UCSD-AML1 (cell line): ENCODE results near the gene TRIO.

ENCODE experiments used
- DNase-seq: peaks from one replicate; lab custom pipeline; 2025; ENCODE audit not compliant: unreplicated experiment; lab: John Stamatoyannopoulos, UW

The TRIO gene

GRCh38 chr5:14240359-14240758 is 97.2 kb downstream of the TRIO start:
- DNase-seq = no peak

GRCh38 chr5:14241141-14241540 is 98.0 kb downstream of the TRIO start:
- no peak for DNase-seq

GRCh38 chr5:14242447-14242846 is 99.3 kb downstream of the TRIO start:
- no peak for DNase-seq

GRCh38 chr5:14242871-14243383 is 99.8 kb downstream of the TRIO start:
- DNase-seq = no peak

GRCh38 chr5:14243766-14244165 is 100.6 kb downstream of the TRIO start:
- no peak for DNase-seq

GRCh38 chr5:14244721-14245120 is 101.6 kb downstream of the TRIO start:
- DNase-seq = no peak

- DNase-seq = no peak
These were observed 102.2 kb downstream of the TRIO start for GRCh38 chr5:14245132-14245925.

- no peak for DNase-seq
These were observed 103.4 kb downstream of the TRIO start for GRCh38 chr5:14246350-14247053.

- DNase-seq = no peak
These were observed 103.9 kb downstream of the TRIO start for GRCh38 chr5:14247054-14247386.

- no peak for DNase-seq
These were observed 106.3 kb downstream of the TRIO start for GRCh38 chr5:14249258-14250082.

- DNase-seq = no peak
These were observed 107.0 kb downstream of the TRIO start for GRCh38 chr5:14250084-14250695.

- DNase-seq = no peak
These were observed 107.9 kb downstream of the TRIO start for GRCh38 chr5:14250748-14251701.

- DNase-seq = no peak
These were observed 108.6 kb downstream of the TRIO start for GRCh38 chr5:14251733-14252132.

GRCh38 chr5:14252793-14253192 is 109.7 kb downstream of the TRIO start:
- no peak for DNase-seq

GRCh38 chr5:14254686-14255085 is 111.5 kb downstream of the TRIO start:
- DNase-seq = no peak

GRCh38 chr5:14256026-14256690 is 113.0 kb downstream of the TRIO start:
- no peak for DNase-seq

GRCh38 chr5:14256756-14257393 is 113.7 kb downstream of the TRIO start:
- DNase-seq = no peak

GRCh38 chr5:14257995-14258403 is 114.9 kb downstream of the TRIO start:
- no peak for DNase-seq

- no peak for DNase-seq
These were observed 115.7 kb downstream of the TRIO start for GRCh38 chr5:14258840-14259239.
